Activated gamma-delta T cell treated with Interleukin-2 at 50 U/mL for 16 hours (primary cell): ENCODE measurements around the gene LRRC58.
A peak's percentile ranks its signal among the peaks of the same experiment; 100 is the strongest.
"Not testable (repeated sequence)": the region's sequence is repeated elsewhere in the genome, so short reads cannot be mapped to it uniquely, and the experiment has no call there.

Experiments used
- DNase-seq: peaks from one replicate; pipeline ENCODE4 v3.0.0-alpha.2; 2020

The LRRC58 gene

DNA sequence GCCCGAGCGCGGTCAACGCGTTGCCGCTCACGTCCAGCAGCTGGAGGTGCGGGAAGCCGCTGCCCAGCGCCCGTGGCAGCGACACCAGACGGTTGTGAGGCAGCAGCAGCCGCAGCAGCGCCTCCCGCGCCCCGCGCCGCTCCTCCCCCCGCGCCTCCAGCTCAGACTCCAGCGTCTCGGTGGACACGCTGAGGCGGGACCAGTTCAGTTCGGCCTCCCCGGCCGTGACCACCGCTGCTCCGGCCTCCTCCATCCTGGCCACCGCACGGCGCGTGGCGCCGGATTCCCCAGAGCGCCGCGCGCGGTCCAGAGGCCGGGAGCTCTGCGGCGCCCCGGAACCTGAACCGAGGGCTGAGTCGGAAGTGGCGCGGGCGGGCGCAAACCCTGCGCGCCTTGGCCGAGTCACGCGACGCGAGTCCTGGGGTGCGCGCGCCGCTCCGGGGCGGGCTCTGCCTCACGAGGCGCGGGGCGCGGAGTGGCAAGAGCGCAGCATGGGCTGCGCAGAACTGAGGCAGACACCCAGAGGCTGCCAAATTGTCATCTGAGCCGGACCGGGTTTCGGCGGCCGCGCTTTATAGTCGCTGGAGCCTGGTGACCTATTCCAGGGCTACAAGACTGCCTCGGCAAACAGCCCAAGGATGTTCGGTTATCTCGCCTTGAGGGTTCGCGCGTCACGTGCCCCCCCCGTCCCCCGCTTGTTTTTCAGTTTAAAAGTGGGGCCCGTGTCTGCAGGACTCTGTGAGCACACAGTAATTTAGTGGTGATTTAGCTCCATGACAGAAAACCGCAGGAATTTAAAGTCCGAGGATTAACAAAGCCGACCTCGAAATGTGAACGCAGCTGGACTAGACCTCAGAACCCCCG, at the start of gene LRRC58:
Gene LRRC58, minus strand, starts transcription at position 364 of the 864 bp plus-strand sequence. Its CDS starts 111 bp downstream, at position 253.
- peak; percentile 85 for DNase-seq

DNA sequence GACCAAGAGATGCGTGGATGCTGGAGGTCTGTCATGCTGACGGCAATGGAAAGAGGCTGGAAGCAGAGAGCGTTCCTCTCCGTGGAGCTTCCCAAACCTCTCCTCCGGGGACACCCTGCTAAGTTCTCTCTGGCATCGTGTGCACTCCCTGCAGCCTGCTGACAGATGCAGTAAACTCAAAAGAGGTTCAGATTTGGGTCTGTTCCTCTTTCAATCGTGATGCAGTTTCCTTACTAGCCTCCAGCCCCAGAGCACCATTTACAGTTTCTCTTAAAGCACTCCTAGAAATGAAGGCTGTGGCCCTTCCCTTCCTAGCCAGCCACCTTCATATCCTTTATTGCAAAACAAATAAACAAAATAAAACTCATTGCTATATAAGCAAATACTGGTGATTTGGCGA, 47.3 kb upstream of the LRRC58 start:
- DNase-seq, result no peak

DNA sequence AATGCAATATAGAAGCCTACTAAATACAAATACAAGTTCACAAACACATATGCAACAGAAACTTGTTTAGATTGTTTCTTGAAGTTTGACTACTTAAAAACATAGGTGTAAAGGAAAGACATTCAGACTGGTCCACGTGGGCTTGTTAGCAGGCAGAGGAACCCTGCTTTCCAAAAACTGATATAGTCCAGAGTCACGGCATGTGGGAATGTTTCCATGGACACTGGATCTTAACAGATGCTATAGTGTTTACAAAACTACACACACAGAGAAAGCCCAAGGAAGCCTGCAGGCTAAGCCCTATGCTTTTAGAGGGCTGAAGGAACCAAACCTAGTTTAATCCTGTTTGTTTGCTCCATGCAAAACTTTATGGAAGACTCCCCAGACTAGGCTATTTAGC, 45.2 kb upstream of the LRRC58 start:
- DNase-seq, result no peak

DNA sequence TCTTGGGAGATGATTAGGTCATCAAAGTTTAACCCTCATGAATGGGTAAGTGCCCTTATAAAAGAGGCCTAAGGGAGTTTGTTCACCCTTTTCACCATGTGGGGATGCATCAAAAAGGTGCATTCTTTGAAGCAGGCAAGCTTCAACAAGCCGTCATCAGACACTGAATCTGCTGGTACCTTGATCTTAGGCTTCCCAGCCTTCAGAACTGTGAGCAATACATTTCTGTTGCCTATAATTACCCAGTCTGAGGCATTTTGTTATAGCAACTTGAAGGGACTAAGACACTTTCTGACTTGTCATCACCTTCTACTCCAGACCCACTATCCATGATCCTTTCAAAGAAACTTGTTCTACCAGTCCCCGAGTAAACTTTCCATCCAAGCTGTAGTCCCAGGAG, 44.6 kb upstream of the LRRC58 start:
- no peak for DNase-seq

DNA sequence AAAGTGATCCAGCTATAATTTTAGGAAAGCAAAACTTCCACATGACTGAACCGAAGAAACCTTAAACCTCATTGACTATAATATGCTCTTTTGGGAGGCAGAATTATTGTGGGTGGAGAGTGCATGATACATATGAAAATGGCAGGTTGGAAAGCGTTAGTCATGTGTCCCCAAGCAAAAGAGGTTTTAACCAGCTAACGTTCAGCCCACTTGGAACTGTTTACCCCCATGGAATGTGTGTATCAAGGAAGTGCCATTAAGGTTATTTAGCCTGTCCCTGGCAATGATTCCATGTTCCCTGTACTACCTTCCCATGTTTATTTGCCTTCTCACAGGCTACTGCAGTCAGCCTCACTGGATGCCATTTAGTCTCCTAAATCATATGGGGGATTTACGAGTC, 44.1 kb upstream of the LRRC58 start:
- no peak for DNase-seq

DNA sequence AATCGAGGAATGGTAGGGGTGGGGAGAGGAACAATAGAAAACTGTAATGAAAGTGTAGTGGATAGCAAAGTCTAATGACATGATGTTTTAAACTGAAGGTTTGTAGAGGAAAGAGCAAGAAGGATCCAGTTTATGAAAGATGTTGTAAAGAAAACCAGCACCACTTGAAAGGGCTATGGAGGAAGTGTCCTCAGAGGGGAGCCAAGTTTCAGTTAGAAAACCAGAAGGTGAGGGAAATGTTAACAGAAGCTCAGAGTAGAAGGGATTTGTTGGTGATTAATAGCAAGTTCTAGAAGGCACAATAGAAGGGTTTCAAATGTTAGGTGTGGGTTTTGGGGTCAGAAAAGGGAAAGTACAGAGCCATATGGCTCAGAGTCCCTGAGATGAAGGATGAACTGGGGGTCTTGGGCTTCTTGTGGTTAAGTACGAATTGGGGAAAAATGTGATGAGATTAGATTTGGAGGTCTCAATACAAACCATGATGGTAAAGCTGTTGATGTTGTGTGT, 33.8 kb upstream of the LRRC58 start:
- no peak for DNase-seq

DNA sequence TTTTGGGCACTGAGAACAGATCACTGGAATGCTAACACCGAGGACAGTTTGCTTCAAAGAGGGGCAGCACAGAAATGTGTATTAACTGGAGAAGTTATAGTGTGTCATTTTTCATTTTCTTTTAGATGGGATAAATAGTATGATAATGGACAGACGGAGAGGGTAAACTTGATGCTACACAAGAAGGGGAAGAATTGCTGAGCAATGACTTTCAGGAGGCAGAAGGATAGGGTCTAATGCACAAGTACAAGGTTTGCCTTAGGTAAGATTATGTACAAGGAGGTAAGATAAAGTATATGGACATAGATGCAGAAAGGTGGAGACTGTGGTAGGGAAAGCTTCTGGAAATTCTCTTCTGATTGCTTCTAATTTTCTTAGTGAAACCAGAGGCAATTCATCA, 32.3 kb upstream of the LRRC58 start:
- no peak for DNase-seq

DNA sequence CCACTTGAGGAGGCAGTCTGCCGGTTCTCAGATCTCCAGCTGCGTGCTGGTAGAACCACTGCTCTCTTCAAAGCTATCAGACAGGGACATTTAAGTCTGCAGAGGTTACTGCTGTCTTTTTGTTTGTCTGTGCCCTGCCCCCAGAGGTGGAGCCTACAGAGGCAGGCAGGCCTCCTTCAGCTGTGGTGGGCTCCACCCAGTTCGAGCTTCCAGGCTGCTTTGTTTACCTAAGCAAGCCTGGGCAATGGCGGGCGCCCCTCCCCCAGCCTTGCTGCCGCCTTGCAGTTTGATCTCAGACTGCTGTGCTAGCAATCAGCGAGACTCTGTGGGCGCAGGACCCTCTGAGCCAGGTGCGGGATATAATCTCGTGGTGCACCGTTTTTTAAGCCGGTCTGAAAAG, 28.8 kb upstream of the LRRC58 start:
- DNase-seq, result not testable (repeated sequence)

DNA sequence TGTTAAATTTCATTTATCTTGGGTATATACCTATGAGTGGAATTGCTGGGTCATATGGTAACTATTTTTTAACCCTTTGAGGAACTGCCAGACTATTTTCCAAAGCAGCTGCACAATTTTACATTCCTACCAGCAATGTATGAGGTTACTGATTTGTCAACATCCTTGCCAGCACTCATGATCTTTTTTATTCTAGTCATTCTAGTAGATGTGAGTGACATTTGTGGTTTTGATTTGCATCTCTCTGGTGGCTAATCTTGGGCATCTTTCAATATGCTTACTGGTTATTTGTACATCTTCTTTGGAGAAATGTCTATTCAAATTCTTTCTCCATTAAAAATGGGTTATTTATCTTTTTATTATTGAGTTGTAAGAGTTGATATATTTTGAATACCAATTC, 21.3 kb upstream of the LRRC58 start:
- no peak for DNase-seq

DNA sequence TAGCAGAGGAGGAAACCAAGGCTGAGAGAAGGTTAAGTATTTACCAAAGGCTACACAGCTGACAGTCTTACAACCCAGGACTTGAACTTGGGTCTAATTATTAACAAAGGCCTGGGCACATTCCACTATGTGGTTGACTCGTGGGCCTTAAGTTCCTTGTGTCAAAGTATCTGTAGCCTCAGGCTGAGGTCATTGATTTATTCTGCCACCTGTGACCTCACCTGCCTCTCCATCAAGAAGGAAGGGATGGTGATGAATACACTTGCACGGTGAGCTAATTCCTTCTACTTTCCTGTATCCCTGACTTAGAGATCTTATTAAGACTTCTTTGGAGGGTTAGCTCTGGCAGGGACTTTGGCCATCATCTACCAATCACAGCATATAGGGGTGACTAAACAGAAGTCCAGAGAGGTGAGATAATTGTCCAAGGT, 19.9 kb upstream of the LRRC58 start:
- no peak for DNase-seq

DNA sequence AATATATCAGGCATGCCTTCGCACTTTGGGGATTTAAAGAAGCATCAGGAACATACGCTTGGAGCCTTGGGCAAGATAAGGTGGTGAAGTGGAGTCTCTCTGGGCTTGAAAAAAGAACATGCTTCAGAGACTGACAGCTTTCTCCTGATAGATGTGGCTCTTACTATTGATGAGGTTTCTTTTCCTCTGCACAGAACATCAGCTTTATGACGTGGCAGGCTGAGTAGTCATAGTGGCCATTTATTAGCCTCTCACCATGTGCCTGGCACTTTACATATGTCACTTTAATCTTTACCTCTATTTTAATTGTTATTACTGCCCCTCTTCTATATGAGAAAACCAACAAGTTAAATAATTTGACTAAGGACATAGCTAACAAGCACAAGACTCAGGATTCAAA, 19.0 kb upstream of the LRRC58 start:
- DNase-seq, result no peak

DNA sequence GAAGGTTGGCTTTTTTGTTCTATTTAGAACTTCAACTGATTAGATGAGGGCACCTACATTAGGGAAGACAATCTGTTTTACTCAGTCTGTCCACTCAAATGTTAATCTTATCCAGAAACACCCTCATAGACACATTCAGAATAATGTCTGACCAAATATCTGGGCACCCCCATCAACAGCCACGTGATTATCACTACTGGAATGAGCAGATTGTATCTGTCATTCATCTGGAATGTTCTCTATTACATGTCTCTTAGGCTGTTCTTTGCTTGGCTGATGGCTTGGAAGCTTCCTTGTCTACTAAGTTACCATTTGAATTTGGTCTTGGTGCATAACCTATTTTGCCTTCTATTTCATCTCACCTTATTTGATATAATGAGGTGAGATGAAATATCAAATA, 15.7 kb upstream of the LRRC58 start:
- no peak for DNase-seq

DNA sequence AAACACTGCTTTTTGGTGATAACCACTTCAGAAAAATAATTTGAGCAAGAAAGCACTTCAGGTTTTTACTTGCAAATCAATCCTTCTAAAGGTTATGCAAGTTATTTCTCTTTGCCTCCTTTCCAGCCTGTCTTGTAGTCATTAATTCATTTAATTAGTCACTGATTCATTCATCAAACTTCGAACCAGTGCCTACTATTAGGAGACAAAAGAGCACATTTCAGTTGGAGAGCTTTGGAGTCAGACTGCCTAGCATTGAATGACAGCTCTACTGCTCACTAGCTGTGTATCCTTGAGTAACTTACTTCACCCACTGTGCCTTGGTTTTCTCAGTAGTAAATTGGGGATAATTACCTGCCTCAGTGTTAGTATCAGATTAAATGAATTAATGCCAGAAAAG, 14.9 kb upstream of the LRRC58 start:
- no peak for DNase-seq

DNA sequence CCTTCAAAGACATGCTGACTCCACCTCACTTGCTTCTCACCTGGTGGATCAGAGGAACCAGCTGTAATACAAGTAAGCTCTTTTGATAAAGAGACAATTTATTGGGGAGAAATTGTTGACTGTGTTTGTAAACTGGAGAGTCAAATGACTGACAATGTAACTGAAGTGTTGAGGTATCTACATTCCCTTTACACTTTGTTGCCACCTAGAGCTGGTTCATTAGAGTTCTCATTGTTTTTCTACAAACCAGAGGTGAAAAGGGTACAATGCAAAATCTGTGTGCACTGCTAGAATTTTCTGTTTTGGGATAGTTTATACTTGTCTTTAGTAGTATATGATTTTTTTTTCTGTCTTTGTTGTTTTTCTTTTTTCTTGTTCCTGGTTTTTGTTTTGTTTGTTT, 8.7 kb upstream of the LRRC58 start:
- no peak for DNase-seq

DNA sequence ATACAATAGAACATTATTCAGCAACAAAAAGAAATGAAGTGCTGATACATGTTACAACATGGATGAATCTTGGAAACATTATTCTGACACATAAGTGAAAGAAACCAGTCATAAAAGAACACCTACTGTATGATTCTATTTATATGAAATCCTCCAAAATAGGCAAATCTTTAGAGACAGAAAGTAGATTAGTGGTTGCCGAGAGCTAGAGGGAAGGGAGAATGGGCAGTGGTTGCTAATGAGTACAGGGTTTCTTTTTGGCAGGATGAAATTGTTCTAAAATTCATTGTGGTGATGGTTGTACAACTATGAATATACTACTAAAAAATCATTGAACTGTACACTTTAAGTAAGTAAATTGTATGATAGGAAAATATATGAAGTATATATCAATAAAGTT, 6.3 kb upstream of the LRRC58 start:
- DNase-seq, result no peak

DNA sequence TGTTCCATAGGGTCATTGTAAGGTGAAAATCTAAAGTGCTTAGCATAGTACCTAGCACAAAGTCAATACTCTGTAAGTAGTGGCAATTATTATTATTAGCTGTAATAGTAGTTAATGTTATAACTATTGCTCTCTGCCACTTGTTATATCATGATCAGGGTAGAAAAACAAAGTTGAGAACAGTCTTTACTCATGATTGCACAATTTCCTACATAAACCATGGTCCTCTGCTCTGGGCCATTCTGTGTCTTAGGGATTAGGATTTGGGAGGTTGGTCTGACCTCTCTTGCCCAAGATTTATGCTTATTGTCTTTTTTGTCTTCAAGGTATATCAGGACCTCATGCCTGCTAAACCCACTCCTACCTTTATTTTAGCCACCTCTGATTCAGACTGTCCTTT, 4.3 kb upstream of the LRRC58 start:
- no peak for DNase-seq

DNA sequence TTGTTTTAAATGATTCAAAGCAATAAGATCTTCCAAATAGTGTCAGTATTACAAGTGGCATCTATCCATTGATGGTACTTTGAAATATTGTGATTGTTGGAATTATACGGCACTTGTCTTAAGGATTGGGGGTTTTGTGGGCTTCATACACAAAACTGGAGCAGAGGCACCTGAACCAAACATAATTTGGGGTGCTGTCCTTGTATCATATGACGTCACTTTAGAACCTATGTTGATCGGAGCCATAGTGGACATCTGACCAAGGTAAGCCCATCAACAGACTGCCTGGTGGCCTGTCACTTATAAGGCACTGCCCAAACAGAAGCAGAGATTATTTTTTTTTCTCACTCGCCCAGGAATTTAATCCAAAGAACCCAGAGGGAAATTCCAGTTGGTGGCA, 2.9 kb upstream of the LRRC58 start:
- DNase-seq, result no peak

DNA sequence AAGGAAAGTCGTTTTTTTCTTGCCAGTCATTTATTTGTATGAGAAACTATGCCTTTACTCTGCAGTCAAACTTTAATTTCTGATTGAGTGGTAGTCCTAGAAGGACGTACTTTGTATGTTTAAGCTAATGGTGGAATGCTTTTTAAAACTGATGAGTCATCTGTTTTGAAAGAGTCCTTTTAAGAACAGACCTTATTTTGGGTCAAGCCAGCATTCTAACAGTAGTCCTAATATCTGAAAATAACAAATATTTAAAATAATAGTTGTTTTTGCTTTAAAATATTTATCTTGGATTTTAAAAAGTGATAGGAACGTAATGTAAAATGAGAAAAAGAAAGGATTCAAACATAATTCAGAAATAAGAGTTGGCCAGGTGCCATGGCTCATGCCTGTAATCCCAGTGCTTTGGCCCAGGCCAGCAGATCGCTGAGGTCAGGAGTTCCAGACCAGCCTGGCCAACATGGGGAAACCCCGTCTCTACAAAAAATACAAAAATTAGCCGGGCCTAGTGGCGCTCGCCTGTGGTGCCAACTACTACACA, 1.3 kb upstream of the LRRC58 start:
- no peak for DNase-seq

DNA sequence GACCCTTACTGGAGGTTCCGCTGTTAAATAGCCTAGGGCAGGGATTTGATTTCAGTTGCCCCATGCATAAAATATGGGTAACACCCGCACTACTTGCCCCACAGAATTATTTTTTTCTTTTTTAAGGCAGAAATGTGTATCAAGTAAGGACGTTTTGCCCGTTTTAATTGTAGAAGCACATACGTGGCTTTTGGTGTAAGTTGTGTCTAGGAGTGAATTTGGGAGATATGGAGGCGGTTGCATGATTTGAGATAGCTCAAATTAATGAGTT, 636 bp upstream of the LRRC58 start:
- no peak for DNase-seq

DNA sequence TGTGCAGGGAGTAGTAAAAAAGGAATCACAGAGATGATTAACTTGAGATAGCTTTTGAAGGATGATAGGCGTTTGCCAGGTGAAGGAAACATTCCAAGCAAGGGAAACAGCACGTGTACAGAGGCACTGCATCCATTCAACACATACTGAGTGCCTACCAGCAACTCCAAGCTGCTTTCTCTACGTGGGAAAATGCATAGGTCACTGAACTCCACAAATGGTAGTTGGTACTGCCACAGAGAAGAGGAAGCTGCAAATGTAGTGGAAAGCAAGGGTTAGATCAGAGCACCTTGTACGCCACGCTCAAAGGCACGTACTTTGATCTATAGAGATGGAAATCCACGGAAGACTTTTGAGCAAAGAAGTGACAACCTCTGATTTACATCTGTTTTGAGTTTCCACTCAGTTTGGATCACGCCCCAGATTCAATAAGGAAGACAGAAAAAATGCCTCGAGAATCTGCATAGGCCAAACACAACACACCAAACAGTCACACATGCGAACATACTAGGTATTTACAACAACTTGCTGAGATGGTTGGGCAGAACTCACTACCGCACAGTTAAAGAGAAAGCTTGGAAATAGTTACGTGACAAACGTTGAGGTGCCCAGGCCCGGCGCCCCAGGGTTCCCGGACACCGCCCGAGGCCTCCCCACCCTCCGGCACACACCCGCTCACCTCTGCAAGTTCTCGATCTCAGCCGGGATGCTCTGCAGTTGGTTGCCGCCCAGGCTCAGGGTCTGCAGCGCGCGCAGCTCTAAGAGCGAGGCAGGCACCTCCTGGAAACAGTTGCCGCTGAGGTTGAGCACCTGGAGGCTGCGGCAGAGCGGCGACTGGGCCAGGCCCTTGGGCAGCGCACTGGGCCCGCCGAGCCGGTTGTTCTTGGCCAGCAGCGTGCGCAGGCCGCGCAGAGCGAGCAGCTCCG, 826 bp downstream of the LRRC58 start:
- DNase-seq, result peak; percentile 45

DNA sequence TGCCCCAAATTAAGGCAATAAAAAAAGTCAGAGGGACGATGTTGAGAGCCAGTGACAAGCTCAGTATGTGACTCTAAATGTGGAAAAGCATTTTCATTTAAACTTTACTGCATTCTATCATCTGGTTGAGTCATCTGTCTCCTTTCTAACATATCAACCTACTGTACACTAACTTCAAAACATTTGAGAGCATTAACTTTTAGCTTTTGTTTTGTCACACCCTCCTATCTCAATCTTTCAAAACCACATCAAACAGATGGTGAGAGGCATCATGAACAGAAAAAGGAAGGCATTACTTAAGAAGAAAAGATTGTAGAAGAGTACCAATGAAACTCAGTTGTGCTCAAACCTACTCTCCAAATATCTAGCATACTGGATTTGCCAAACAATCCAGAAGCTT, 4.8 kb downstream of the LRRC58 start:
- DNase-seq, result no peak

DNA sequence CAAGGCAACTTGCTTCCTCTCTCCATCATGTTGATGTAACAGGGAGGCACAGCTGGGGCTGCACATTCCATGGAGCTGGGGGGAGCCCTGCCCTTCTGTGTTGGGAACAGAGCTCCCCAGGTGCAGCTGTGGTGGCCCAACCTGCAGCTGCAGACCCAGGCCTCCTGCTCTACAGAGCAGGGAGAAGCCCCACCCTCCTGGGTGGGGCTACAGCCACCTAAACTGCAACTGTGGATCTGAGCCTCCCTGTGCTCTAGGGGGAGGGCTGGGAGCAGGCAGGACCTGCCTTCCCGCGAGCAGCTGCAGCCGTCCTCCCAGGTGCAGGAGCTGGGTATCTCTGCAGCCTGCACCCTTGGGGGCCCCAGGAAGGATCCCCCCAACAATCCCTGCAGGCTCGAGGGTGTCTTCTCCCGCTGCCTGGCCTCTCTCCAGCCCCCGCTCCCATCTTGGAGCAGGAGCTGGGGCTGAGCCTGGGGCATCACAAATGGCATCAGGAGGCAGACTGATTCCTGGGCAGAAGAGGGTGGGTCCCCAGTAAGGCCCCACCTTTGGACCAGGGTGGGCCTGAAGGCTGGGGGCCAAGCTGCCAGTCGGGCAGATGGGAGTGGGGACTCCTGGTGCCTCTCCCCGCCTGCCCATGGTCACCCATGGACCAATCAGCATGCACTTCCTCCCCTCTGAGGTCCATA, 7.4 kb downstream of the LRRC58 start:
- DNase-seq, result no peak

DNA sequence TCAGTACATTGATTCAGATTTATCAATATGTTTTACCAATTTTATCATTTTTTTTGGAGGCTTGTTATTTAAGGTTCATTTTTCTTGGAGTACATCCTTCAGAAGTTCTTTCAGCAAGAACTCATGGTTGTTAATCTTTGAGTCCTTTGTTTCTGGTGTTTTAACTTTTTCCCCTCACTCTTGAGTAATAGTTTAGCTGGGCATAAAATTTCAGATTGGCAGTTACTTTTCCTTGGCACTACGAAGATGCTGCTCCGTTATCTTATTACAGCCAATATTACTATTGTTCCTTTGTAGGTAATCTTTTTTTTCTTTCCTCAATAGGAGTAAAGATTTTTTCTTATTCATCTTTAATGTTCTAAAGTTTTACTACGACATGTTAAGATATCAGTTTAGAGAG, 9.8 kb downstream of the LRRC58 start:
- no peak for DNase-seq
